Testis (tissue), 2 donors: ENCODE data around the gene PDGFC.

ENCODE experiments used
- POLR2A ChIP-seq: fragments of 450-650 bp; IDR thresholded peaks from one replicate; pipeline ENCODE4 v1.6.1; 2017; ENCODE audit warnings: antibody characterized with exemption, mild to moderate bottlenecking, moderate library complexity
- TF ChIP-seq, protein P1 (sequence below), 3 experiments: fragments of 450-650 bp in 2 of 3; fragments of 200-600 bp in 1 of 3; sonication (generic) in 1 of 3; IDR thresholded peaks; one replicate each; pipeline ENCODE4 v1.5.1; 2016 to 2019; ENCODE audit warnings: antibody characterized with exemption in 3 of 3, mild to moderate bottlenecking in 2 of 3, moderate library complexity in 1 of 3

DNA sequence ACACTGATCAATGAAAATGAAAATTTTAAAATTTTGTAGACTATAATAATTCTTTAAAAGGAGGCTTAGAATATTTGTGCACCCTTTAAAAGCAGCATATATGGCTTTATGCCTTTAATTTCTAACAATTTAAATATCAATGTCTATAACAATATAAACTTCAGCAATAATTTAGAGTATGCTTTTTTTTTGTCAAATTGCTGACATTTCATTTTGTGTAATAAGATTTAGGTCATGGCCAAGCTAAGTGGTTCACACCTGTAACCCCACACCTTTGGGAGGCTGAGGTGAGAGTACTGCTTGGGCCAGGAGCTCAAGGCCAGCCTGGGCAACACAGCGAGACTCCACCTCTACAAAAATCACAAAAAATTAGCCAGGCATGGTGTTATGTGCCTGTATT, 86.2 kb downstream of the PDGFC start:
- TF ChIP-seq, protein P1, sequence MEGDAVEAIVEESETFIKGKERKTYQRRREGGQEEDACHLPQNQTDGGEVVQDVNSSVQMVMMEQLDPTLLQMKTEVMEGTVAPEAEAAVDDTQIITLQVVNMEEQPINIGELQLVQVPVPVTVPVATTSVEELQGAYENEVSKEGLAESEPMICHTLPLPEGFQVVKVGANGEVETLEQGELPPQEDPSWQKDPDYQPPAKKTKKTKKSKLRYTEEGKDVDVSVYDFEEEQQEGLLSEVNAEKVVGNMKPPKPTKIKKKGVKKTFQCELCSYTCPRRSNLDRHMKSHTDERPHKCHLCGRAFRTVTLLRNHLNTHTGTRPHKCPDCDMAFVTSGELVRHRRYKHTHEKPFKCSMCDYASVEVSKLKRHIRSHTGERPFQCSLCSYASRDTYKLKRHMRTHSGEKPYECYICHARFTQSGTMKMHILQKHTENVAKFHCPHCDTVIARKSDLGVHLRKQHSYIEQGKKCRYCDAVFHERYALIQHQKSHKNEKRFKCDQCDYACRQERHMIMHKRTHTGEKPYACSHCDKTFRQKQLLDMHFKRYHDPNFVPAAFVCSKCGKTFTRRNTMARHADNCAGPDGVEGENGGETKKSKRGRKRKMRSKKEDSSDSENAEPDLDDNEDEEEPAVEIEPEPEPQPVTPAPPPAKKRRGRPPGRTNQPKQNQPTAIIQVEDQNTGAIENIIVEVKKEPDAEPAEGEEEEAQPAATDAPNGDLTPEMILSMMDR (IDR thresholded peaks at IDR 0.05), result no peak
- TF ChIP-seq POLR2A, result no peak
